ENCODE measurements around the gene ASPA. TPM values are rescaled to one million over a fixed set of nuclear protein-coding genes. Genes with fewer than 3 reads are reported as not detected.

The ASPA gene
- total RNA-seq, 1 donor from 2014 or later = 3.8 TPM

DNA sequence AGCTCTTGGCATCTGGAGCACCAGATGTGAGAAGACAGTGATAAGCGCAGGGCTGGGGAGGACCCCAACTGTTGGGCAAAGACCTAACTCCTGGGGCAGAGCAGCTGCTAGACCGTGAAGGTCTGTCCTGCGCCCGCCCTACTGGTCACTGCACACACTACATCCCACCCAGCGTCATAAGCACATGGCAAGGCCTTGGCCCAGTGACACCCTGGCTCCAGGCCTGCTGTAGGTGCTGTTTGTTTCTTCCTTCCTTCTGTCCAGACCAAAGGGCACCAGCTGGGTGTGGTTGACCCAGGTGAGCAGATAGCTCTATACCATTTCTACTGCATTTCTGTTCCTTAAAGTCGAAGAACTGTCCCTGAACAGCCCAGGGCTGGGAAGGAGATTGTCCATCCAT is 75.4 kb downstream of the ASPA start:
- no peak for DNase-seq (ENCODE audit: missing footprints)
- intact Hi-C loops (cut with DNase I) = no loop called here
- ATAC-seq = no peak

DNA sequence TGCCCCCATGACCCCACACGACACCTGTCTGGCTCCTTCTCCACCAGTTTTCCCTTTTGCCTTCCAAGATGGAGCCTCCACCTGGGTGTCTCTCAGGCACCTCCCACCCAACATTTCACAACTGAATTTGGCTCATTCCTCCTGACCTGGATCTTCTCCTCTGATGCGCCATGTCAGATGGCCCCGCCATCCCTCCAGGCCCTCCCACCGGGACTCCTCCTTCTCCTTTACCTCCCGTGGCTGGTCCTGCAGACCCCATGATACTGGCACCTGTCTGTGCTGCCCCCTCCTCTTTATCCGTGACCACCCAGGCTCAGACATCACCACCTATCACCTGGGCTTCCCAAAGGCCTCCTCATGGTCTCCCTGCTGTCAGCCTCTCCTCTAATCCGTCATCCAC is 77.1 kb downstream of the ASPA start:
- intact Hi-C loops (cut with DNase I) = no loop called here
- no peak for DNase-seq (ENCODE audit: missing footprints)
- ATAC-seq = no peak

Other genes starting within 250 kb of the ASPA start
- gene OR3A1, start 177.6 kb upstream of the ASPA start, total RNA-seq = not detected
- gene OR3A2, start 89.7 kb upstream of the ASPA start, total RNA-seq = 0.22 TPM
- gene OR1E1, start 77.6 kb upstream of the ASPA start, total RNA-seq = not detected
- not detected for gene OR3A3, start 64.6 kb upstream of the ASPA start, total RNA-seq
- gene OR1E2, start 42.2 kb upstream of the ASPA start, total RNA-seq = not detected
- 0.84 TPM for gene SPATA22, start 4.2 kb upstream of the ASPA start, total RNA-seq
- 0.84 TPM for gene TRPV3, start 81.8 kb downstream of the ASPA start, total RNA-seq
- gene TRPV1, start 133.4 kb downstream of the ASPA start, total RNA-seq = 4.1 TPM
- 4.4 TPM for gene SHPK, start 160.3 kb downstream of the ASPA start, total RNA-seq
- gene CTNS, start 160.8 kb downstream of the ASPA start, total RNA-seq = 6.6 TPM
- gene TAX1BP3, start 192.6 kb downstream of the ASPA start, total RNA-seq = 157 TPM
- 65.5 TPM for gene EMC6, start 192.8 kb downstream of the ASPA start, total RNA-seq
- 19.4 TPM for gene P2RX5, start 220.2 kb downstream of the ASPA start, total RNA-seq
- 0.22 TPM for gene HASPIN, start 247.9 kb downstream of the ASPA start, total RNA-seq